Measurements from ENCODE around the gene PI4KA.

The PI4KA gene

GRCh38 chr22:20881869-20882815 lies 23.5 kb upstream of the PI4KA start:
- no peak for DNase-seq

- DNase-seq, result no peak
Observed at GRCh38 chr22:20881231-20881630, 22.6 kb upstream of the PI4KA start.

DNA sequence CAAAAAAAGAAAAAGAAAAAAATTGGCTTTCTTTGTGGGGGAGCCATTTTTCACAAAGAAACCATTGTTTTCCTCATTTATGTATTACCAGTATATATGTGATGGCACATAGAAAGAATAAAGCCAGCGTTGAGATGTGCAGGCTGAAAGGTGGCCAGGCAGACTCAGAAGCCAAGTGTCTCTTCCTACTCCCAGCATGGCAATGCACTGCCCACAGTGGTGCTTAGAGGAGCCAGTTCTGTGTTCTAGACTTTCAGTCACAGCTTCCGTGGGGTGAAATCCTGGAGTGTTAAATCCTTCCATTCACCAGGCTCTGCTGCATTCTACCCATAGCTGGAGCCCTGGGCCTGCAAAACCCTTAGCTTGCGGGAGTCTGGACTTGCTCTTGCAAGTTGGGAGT lies 19.1 kb upstream of the PI4KA start:
- no peak for DNase-seq

DNA sequence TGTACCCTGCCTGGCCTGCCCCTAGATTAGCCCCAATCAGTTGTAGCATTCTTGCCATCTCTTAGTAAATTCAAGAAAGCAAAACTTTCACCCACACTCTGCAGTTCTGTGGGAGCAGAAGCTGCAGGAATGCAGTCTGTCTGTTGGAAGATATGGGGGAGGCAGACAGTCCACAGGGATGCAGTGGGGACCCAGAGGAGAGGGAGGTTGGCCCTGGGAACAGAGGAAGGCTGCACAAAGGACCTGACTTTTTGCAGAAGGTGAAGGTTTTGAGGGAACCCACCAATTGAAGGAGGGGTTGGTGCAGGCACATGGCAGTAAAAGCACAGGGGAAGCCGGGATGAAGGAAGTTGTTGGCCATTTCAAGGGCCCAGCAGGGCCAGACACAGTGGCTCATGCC lies 16.7 kb upstream of the PI4KA start:
- no peak for DNase-seq

DNA sequence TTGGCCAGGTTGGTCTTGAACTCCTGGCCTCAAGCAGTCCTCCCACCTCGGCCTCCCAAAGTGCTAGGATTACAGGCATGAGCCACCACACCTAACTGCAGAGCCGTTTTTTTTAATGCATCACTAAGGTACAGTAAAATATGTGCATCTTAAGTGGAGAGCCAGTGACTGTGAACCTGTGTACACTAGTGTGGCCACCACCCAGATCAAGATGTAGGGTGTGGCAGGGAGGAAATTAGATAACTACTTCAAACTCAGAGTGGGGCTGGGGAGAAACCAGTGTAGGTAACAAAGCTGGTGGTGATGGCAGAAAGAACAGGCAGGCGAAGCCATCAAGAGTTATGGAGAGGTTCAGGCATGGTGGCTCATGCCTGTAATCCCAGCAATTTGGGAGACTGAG lies 14.6 kb upstream of the PI4KA start:
- DNase-seq, result no peak

GRCh38 chr22:20869234-20869633 lies 10.6 kb upstream of the PI4KA start:
- DNase-seq, result no peak

DNA sequence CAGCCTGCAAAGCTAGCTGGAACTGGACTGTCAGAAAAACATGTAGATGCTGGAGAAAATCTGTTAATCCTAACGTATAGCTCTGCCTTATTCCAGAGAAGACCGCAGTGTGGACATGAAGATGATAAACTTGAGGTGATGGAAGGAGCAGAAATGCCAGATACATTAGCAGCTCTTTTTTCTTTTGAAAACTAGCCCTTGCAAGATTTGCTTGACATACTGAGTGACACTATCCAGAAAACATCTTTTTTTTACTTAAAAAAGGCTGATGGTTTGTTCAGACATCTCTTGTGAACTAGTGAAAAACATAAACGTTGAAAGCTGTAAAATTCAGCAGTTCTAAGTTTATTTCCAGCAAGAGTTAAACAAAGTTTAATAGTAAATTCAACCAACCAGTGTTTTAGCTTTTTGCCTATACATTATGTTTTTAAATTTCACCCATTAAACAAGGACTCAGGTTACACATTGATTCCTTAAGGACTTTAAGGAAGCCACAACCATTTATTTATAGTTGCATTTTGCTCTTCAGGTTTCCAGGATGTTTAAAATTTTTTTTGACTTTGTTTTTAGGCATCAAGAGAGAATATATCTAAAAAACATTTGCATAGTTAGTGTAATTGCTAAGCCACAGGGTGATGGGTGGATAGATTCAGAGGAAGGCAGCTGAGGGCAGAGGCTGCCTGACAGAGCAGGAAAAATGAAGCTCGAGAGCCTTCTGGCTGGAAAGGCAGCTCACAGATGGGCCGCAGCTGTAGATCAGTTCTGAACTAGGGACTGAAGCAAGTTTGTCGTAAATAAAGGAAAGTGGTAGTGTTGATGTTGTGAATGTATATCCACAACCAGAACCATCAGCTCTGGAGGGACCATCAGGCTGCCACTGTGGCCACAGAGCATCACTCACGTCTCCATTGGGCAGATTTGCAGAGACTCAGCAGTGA lies 9.7 kb upstream of the PI4KA start:
- DNase-seq, result peak; percentile 59

- peak; percentile 16 for DNase-seq
Observed at GRCh38 chr22:20867179-20868024, 8.8 kb upstream of the PI4KA start.

DNA sequence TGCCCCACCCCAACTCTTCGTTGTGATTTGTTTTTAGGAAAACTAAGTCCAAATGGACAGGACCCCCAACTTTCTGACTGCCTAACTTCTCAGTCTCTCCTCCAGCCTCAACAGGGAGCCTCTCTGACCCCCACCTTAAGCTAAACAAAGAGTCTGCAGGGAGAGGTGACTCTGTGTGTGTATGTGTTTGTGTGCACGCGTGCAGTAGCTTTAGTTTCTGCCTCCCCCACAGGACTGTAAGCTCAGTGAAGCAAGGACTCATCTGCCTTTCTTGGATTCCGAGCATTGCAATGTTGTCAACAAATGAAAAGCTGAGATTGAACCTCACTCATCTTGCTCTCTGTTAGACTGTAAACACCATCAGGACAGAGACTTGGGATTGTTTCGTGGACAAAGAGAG lies 8.1 kb upstream of the PI4KA start:
- no peak for DNase-seq

DNA sequence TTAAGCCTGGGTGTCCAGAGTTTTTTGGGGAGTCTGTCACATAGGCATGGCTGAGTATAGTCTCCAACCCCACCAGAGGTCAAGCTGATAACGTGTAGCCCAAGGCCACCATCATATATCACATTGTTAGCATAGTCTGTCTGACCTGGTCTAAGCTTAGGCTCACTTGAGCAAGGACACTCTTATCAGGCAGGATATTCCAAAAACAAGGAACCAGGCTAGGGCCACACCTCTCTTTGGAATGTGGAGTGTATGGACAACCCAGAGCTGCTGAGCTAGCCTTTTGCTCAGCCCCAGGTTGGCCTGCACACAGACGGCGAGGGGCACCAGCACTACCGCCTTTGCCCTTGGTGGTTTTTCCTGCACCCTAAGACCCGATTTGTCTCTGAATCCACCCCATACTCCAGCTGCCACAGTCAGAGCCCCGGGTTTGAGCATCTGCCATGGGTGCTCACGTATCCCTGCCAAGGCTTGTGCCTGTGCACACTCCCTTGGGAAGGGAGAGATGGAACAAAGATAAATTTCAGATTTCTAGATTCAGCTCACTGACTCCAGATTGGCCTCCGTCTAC lies 7.3 kb upstream of the PI4KA start:
- DNase-seq, result peak; percentile 77

DNA sequence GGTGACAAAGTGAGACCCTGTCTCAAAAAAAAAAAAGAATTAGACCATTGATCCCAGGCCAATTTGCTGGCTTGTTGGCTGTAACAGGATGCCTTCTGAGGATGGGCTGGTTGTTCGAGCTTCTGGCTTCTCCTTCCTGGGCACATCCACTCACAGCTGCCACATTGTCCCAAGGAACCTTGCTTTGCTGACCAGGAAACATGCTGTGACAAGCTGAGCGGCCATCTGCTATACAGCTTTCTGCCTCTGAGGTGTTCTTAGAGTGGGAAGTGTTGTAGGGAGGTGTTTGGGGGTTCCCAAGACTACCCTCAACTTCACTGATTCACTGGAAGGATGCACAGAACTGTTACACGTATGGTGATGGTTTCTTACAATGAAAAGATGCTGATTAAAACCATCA lies 6.7 kb upstream of the PI4KA start:
- DNase-seq, result no peak

GRCh38 chr22:20864186-20864908 lies 5.7 kb upstream of the PI4KA start:
- DNase-seq, result no peak

DNA sequence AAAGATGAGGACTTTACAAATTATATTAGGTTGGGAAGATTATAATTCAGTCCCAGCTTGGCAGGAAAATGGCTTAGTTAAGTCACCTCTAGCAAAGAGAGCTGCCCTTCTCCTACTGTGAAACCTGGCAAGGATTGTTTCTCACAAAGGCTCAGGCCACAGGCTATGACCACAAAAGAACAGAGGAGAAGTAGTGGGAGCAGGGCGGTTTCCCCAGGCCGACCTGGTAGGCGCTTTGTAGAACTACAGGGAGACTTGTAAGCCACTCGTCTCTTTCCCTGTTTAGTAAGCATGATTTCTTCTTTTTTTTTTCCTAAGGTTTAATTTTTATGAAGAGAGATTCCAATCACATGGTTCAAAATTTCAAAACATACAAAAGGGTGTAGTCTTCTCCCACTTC lies 4.8 kb upstream of the PI4KA start:
- DNase-seq, result no peak

- DNase-seq, result no peak
Observed at GRCh38 chr22:20862540-20862939, 3.9 kb upstream of the PI4KA start.

- no peak for DNase-seq
Observed at GRCh38 chr22:20859615-20860014, 1.0 kb upstream of the PI4KA start.

DNA sequence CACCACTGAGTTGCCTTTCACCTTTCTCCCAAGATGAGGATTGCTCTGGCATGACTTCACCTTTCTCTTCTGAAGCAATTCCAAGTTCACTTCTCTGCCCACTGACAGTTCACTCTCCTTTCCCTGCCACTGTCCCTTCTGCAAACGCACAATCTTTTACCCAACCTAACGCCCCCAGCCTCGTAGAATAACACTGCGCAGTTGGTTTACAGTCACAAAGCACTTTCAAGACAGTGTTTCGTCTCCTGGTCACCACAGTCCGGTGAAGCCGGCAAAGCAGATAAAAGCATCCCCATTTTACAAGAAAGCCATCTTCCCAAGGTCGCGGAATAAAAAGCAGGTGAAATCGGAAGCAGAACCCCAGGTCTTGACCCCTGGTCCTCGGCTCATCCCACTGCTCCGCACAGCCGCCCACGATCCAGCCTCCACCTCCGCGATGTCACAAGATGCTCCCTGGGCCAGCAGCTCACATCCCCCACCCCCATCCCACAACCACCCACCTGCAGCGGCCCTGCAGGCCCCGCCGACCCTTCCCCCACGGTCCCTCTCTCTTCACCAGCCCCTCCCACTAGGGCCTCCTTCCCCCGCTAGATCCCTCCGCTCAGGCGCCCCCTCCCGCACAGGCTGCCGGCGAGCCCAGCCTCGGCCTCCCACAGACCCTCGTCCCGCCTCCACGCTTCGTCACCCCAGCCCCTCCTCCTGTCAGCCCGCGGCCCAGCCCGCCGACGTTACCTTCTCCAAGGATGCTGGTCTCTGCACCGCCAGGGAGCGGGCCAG lies 585 bp downstream of the PI4KA start:
- peak; percentile 86 for DNase-seq

- DNase-seq, result no peak
Observed at GRCh38 chr22:20857247-20857643, 1.4 kb downstream of the PI4KA start.

GRCh38 chr22:20853236-20853660 lies 5.4 kb downstream of the PI4KA start:
- no peak for DNase-seq

- DNase-seq, result no peak
Observed at GRCh38 chr22:20852503-20852902, 6.1 kb downstream of the PI4KA start.

DNA sequence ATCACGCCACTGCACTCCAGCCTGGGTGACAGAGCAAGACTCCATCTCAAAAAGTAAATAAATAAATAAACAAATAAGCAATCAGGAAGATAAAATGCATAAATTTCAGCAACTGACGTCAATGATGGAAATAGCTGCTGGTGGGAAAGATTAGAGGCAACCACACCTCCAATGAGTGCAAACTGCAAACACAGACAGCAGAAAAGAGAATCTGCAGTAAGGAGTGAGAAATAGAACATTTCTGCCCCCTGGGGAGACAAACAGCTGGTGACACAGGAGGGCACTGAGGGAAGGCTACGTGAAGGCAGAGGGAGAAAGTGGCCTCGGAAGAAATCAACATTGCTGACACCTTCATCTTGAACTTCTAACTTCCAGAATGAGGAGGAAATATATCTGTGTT lies 6.5 kb downstream of the PI4KA start:
- peak; percentile 46 for DNase-seq

- DNase-seq, result no peak
Observed at GRCh38 chr22:20847318-20847822, 11.2 kb downstream of the PI4KA start.
